HL-60 (cell line): ENCODE data around the gene TCF19.
"Not testable (repeated sequence)": the region's sequence is repeated elsewhere in the genome, so short reads cannot be mapped to it uniquely, and the experiment has no call there.

Experiments used
- DNase-seq, 2 experiments: peaks; one replicate each; pipeline ENCODE4 v3.0.0-alpha.2; 2010 to 2020; ENCODE audit warnings: low read depth in 1 of 2, low spot score in 1 of 2
- H3K27ac ChIP-seq: fragments of 250-450 bp; sonication (Bioruptor Pico); replicated peaks from 2 replicates; pipeline ENCODE4 v1.5.1; 2020; ENCODE audit warnings: mild to moderate bottlenecking, moderate library complexity
- H3K27me3 ChIP-seq: fragments of 250-450 bp; sonication (Bioruptor Pico); 2 replicates; pipeline ENCODE4 v1.5.1; 2021; ENCODE audit warnings: mild to moderate bottlenecking, moderate library complexity; ENCODE audit not compliant: insufficient read depth, poor library complexity, severe bottlenecking
- H3K4me3 ChIP-seq: replicated peaks from 2 replicates; pipeline ENCODE4 v1.5.1; 2011; ENCODE audit warnings: mild to moderate bottlenecking, control low read depth, low read length; ENCODE audit not compliant: insufficient read depth
- GABPA ChIP-seq: IDR thresholded peaks from 2 replicates; pipeline ENCODE4 v1.6.1; 2012; ENCODE audit warnings: low read depth
- POLR2AphosphoS5 ChIP-seq: IDR thresholded peaks from 2 replicates; pipeline ENCODE4 v1.6.1; 2012; ENCODE audit warnings: low read depth
- SPI1 ChIP-seq: IDR thresholded peaks from 2 replicates; pipeline ENCODE4 v1.6.1; 2012; ENCODE audit warnings: low read depth, mild to moderate bottlenecking, borderline replicate concordance
- TF ChIP-seq, protein P1 (sequence below): IDR thresholded peaks from one replicate; pipeline ENCODE4 v1.5.1; 2011; ENCODE audit warnings: low read length, control low read depth, inconsistent platforms; ENCODE audit not compliant: insufficient read depth
- TF ChIP-seq, protein P2 (sequence below): IDR thresholded peaks from 2 replicates; pipeline ENCODE4 v1.6.1; 2012; ENCODE audit warnings: low read depth; ENCODE audit not compliant: insufficient replicate concordance

The TCF19 gene

DNA sequence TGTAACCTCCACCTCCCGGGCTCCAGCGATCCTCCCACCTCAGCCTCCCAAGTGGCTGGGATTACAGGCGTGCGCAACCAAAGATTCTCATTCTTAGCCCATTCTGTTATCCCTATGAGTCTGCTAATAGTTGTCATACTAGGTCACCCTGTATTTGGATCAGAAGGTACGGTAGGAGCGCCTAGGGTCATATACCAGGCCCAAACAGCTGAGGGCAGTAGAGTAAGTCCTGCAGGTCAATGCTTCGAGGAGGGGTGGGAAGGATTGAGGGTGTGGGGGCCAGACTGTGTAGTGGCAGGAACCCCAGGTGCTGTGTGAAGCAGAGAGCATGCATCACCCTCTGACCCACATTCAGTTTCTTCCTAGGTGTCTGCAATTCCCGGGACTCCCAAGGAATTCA lies 34.8 kb downstream of the TCF19 start:
- Histone ChIP-seq H3K4me3 (no peak overlapping the region), H3K27ac (no peak overlapping the region), H3K27me3 (no peaks in the 10 kb centered on the region)
- TF ChIP-seq SPI1 (no peak), GABPA (no peak)
- DNase-seq = no peak

DNA sequence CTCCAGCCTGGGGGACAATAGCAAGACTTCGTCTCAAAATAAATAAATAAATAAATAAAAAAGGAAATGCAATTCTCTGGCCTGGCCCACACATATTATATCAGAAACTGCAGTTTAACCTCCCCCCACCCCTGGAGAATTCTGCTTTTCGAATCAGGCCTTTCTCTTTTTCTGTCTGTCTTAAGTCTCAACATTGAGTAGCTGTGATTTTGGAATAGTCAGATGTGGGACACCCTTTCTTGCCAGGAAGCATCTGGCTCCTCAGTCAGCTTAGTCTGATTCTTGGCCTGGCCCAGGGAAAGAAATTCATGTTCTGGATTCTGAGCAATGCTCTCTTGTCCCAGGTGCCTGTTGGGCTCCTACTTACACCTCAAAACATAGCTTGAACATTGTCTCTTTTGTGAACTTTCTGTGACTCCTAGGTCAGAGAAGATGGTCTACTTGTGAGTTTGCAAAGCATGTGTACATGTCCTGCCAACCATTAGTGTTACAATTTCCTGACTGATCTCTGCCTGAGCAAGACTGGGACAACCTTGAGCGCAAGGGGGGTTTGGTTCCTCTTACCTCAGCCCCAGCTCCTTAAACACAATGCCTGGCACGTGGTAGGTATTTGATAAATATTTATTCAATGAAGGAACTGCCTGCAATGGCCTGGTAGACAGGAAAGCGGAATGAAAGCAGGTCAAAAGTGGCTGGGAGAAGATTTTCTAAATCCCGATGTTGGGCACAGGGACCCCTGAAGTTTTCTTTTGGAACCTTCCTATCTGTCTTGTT lies 35.9 kb downstream of the TCF19 start:
- H3K27ac ChIP-seq = no peak overlapping the region

DNA sequence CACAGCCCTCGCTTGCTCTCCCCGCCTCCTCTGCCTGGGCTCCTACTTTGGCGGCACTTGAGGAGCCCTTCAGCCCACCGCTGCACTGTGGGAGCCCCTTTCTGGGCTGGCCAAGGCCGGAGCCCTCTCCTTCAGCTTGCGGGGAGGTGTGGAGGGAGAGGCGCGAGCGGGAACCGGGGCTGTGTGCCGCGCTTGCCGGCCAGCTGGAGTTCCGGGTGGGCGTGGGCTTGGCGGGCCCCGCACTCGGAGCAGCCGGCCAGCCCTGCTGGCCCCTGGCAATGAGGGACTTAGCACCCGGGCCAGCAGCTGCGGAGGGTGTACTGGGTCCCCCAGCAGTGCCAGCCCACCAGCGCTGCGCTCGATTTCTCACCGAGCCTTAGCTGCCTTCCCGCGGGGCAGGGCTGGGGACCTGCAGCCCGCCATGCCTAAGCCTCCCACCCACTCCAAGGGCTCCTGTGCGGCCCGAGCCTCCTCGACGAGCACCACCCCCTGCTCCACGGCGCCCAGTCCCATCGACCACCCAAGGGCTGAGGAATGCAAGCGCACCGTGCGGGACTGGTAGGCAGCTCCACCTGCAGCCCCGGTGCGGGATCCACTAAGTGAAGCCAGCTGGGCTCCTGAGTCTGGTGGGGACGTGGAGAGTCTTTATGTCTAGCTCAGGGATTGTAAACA lies 37.1 kb downstream of the TCF19 start:
- DNase-seq, H3K27me3 ChIP-seq, H3K27ac ChIP-seq, H3K4me3 ChIP-seq: not testable (repeated sequence)

More for the DNA sequence above, 35.9 kb downstream of the TCF19 start:
- H3K4me3 ChIP-seq = no peak overlapping the region
- no peak for DNase-seq
- no peaks in the 10 kb centered on the region for H3K27me3 ChIP-seq
- TF ChIP-seq, protein P1, sequence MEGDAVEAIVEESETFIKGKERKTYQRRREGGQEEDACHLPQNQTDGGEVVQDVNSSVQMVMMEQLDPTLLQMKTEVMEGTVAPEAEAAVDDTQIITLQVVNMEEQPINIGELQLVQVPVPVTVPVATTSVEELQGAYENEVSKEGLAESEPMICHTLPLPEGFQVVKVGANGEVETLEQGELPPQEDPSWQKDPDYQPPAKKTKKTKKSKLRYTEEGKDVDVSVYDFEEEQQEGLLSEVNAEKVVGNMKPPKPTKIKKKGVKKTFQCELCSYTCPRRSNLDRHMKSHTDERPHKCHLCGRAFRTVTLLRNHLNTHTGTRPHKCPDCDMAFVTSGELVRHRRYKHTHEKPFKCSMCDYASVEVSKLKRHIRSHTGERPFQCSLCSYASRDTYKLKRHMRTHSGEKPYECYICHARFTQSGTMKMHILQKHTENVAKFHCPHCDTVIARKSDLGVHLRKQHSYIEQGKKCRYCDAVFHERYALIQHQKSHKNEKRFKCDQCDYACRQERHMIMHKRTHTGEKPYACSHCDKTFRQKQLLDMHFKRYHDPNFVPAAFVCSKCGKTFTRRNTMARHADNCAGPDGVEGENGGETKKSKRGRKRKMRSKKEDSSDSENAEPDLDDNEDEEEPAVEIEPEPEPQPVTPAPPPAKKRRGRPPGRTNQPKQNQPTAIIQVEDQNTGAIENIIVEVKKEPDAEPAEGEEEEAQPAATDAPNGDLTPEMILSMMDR = no peak
- no peak for TF ChIP-seq SPI1
- no peak for TF ChIP-seq POLR2AphosphoS5
- TF ChIP-seq GABPA = no peak
- TF ChIP-seq, protein P2, sequence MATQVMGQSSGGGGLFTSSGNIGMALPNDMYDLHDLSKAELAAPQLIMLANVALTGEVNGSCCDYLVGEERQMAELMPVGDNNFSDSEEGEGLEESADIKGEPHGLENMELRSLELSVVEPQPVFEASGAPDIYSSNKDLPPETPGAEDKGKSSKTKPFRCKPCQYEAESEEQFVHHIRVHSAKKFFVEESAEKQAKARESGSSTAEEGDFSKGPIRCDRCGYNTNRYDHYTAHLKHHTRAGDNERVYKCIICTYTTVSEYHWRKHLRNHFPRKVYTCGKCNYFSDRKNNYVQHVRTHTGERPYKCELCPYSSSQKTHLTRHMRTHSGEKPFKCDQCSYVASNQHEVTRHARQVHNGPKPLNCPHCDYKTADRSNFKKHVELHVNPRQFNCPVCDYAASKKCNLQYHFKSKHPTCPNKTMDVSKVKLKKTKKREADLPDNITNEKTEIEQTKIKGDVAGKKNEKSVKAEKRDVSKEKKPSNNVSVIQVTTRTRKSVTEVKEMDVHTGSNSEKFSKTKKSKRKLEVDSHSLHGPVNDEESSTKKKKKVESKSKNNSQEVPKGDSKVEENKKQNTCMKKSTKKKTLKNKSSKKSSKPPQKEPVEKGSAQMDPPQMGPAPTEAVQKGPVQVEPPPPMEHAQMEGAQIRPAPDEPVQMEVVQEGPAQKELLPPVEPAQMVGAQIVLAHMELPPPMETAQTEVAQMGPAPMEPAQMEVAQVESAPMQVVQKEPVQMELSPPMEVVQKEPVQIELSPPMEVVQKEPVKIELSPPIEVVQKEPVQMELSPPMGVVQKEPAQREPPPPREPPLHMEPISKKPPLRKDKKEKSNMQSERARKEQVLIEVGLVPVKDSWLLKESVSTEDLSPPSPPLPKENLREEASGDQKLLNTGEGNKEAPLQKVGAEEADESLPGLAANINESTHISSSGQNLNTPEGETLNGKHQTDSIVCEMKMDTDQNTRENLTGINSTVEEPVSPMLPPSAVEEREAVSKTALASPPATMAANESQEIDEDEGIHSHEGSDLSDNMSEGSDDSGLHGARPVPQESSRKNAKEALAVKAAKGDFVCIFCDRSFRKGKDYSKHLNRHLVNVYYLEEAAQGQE = no peak

DNA sequence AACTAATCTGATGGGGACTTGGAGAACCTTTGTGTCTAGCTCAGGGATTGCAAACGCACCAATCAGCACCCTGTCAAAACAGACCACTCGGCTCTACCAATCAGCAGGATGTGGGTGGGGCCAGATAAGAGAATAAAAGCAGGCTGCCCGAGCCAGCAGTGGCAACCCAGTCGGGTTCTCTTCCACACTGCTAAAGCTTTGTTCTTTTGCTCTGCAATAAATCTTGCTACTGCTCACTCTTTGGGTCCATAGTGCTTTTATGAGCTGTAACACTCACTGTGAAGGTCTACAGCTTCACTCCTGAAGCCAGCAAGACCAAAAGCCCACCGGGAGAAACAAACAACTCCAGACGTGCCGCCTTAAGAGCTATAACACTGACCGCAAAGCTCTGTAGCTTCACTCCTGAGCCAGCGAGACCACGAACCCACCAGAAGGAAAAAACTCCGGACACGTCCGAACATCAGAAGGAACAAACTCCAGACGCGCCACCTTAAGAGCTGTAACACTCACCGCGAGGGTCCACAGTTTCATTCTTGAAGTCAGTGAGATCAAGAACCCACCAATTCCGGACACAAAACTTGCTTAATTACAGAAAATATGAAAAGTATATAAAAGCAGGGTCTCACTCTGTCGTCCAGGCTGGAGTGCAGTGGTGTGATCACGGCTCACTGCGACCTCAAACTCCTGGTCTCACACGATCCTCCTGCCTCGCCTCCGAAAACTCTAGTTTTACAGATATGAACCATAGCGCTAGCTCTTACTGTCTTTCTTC lies 38.0 kb downstream of the TCF19 start:
- not testable (repeated sequence) for DNase-seq, H3K27me3 ChIP-seq
- Histone ChIP-seq H3K27ac (peak overlapping the region; percentile 96; the same call in 1 of the 2 replicates), H3K4me3 (peak overlapping the region; percentile 74)

DNA sequence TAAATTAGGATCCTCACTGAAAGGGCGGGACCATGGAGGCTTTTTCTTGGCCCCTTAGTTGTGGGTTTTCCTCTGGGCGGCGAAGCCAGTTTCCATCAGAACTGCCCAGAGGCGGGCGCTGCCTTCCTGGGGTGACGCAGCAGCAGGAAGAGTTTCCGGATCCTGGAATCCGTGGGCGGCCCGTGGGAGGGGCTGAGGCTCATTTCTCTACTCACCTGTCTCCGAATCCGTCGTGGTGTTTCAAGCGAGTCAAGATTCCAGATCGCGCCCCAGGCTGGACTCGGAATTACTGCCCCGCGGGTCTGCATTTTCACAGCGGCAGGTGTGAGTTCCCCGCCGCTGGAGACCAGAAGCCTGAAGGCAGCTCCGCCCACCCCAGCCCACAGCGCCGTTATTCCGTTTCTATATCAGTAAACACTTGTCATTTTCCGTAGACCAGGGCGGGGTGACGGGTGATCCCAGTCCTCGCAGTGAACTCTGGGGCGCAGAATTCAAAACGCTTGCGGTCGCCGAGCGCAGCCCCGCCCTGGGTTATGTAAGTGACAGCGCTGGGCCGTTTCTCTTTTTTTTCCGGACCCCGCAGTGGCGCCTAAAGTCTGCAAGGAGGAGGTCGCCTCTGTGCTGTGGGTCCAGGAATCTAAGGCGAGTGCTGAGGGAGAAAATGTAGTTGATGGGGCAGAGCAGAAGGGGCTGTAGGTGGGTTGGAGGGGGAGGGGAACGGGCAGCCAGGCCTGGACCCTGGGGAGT lies 39.3 kb downstream of the TCF19 start:
- DNase-seq = peak; percentile 86 to 98
- TF ChIP-seq, protein P2 = peak; percentile 60
- no peak for TF ChIP-seq GABPA
- TF ChIP-seq, protein P1 = no peak
- peak; percentile 66 for TF ChIP-seq POLR2AphosphoS5
- TF ChIP-seq SPI1 = peak; percentile 30; the same call in 1 of the 2 replicates
- Histone ChIP-seq H3K27ac (peak overlapping the region; percentile 96), H3K27me3 (no peaks in the 10 kb centered on the region), H3K4me3 (peak overlapping the region; percentile 74)

DNA sequence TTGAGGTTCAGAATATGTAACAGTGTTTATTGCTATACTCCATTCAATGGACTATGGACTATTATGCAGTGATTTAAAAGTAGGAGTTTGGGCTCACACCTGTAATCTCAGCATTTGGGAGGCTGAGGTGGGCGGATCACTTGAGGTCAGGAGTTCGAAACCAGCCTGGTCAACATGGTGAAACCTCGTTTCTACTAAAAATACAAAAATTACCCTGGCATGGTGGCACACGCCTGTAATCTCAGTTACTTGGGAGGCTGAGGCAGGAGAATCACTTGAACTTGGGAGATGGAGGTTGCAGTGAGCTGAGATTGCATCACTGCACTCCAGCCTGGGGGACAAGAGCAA lies 40.7 kb downstream of the TCF19 start:
- not testable (repeated sequence) for DNase-seq, H3K27me3 ChIP-seq, H3K27ac ChIP-seq
- peak overlapping the region; percentile 74 for H3K4me3 ChIP-seq
